ENCODE measurements around the gene KLF5.

- TF ChIP-seq CTCF (IDR thresholded peaks at IDR 0.05): peak in 2 of 7 experiments; percentile 8 to 14
- no peak for TF ChIP-seq POLR2A (IDR thresholded peaks at IDR 0.05)
Observed at GRCh38 chr13:73039201-73040108, 19.4 kb upstream of the KLF5 start.

Measured in body of pancreas (tissue), 4 donors.